ENCODE measurements around the gene AMBRA1. TPM values are rescaled to one million over a fixed set of nuclear protein-coding genes. Genes with fewer than 3 reads are reported as not detected.

AMBRA1 gene
- total and polyA plus RNA-seq, 8 donors = 6.8 to 18.7 (median 11.1) TPM

GRCh38 chr11:46389450-46390330 is 204.1 kb downstream of the AMBRA1 start:
- intact Hi-C loops (cut with DNase I) = loop anchor here in 1 of 3 donors (5.0 kb wide), 1 partner anchor 138 kb away; no protein-coding TSS in a partner anchor
- Histone ChIP-seq H3K4me3 (peak overlapping the region; percentile 23 to 55 (median 31)), H3K36me3 (no peaks in the 10 kb centered on the region), H3K27me3 (peaks cover 0 to 26% (median 3%) of the 10 kb centered on the region in 4 donors), H3K9me3 (no peaks in the 10 kb centered on the region), H3K4me1 (peaks cover 0 to 9% (median 6%) of the 10 kb centered on the region in 3 donors), H3K27ac (no peak overlapping the region)
- ATAC-seq (peak; percentile 67 to 85 (median 74)), FAIRE-seq (no peak), DNase-seq (peak; percentile 61 to 92 (median 75))
- TF ChIP-seq CTCF (IDR thresholded peaks at IDR 0.05) = peak; percentile 66 to 86 (median 77)
- 2% methylated on average over 80 of the region's 80 CpGs for WGBS, 2 donors

- H3K27me3 ChIP-seq = peaks cover 0 to 26% (median 3%) of the 10 kb centered on the region in 4 donors
- peaks cover 0 to 9% (median 6%) of the 10 kb centered on the region in 3 donors for H3K4me1 ChIP-seq
- H3K36me3 ChIP-seq = no peaks in the 10 kb centered on the region
- H3K27ac ChIP-seq = no peak overlapping the region
- FAIRE-seq (no peak), DNase-seq (peak in 1 of 6 donors; percentile 8), ATAC-seq (no peak)
- intact Hi-C loops (cut with DNase I) = loop anchor here in 1 of 3 donors (5.0 kb wide), 1 partner anchor 138 kb away; no protein-coding TSS in a partner anchor
- no peak for TF ChIP-seq CTCF (IDR thresholded peaks at IDR 0.05)
- 5% methylated on average over 20 to 21 of the region's 21 CpGs for WGBS, 2 donors
- no peaks in the 10 kb centered on the region for H3K9me3 ChIP-seq
- H3K4me3 ChIP-seq = peak overlapping the region in 1 of 4 donors; percentile 33
Measured at GRCh38 chr11:46388619-46389449, 205.0 kb downstream of the AMBRA1 start.

- FAIRE-seq (no peak), ATAC-seq (no peak), DNase-seq (no peak)
- Histone ChIP-seq H3K9me3 (no peaks in the 10 kb centered on the region), H3K4me3 (no peak overlapping the region), H3K36me3 (no peaks in the 10 kb centered on the region), H3K4me1 (peaks cover 0 to 9% (median 6%) of the 10 kb centered on the region in 3 donors), H3K27ac (no peak overlapping the region), H3K27me3 (peaks cover 0 to 26% (median 3%) of the 10 kb centered on the region in 4 donors)
- 34 to 47% methylated on average over 22 to 24 of the region's 24 CpGs for WGBS, 2 donors
- intact Hi-C loops (cut with DNase I) = loop anchor here in 1 of 3 donors (5.0 kb wide), 1 partner anchor 139 kb away; no protein-coding TSS in a partner anchor
- TF ChIP-seq CTCF (IDR thresholded peaks at IDR 0.05) = no peak
Measured at GRCh38 chr11:46387919-46388618, 205.8 kb downstream of the AMBRA1 start.

GRCh38 chr11:46387456-46387855 is 206.4 kb downstream of the AMBRA1 start:
- Histone ChIP-seq H3K36me3 (no peaks in the 10 kb centered on the region), H3K27ac (no peak overlapping the region), H3K9me3 (no peaks in the 10 kb centered on the region), H3K27me3 (peaks cover 0 to 26% (median 3%) of the 10 kb centered on the region in 4 donors), H3K4me1 (peaks cover 0 to 9% (median 6%) of the 10 kb centered on the region in 3 donors), H3K4me3 (no peak overlapping the region)
- no peak for ATAC-seq
- intact Hi-C loops (cut with DNase I) = loop anchor here in 1 of 3 donors (5.0 kb wide), 1 partner anchor 140 kb away; no protein-coding TSS in a partner anchor
- DNase-seq = no peak
- no peak for TF ChIP-seq CTCF (IDR thresholded peaks at IDR 0.05)
- 61 to 75% methylated on average over 5 of the region's 5 CpGs for WGBS, 2 donors
- no peak for FAIRE-seq

All from pancreas (tissue), 10 donors.